Ovary (tissue), 9 donors: ENCODE measurements around the gene YTHDF1. TPM values are rescaled to one million over a fixed set of nuclear protein-coding genes. Genes with fewer than 3 reads are reported as not detected.

ENCODE experiments used
- DNase-seq, 5 donors: peaks; one replicate each; pipeline ENCODE4 v3.0.0-alpha.2; 2019 to 2020
- H3K27ac ChIP-seq, 2 donors: fragments of 200-600 bp; one replicate each; pipeline versions ENCODE4 v1.5.1 to v1.8.0; 2019 to 2022
- H3K27me3 ChIP-seq: fragments of 200-600 bp; one replicate; pipeline ENCODE4 v1.8.0; 2022
- H3K36me3 ChIP-seq: fragments of 200-600 bp; sonication (generic); one replicate; pipeline ENCODE4 v1.5.1; 2019
- H3K4me1 ChIP-seq: one replicate; pipeline ENCODE4 v1.8.1; 2013; ENCODE audit warnings: mild to moderate bottlenecking, moderate library complexity; ENCODE audit not compliant: insufficient read depth
- H3K4me3 ChIP-seq: fragments of 200-600 bp; sonication (generic); one replicate; pipeline ENCODE4 v1.5.1; 2017
- H3K9me3 ChIP-seq, 2 donors: fragments of 200-600 bp in 1 of 2; sonication (generic) in 1 of 2; one replicate each; pipeline versions ENCODE4 v1.5.1 to v1.8.1; 2013 to 2019; ENCODE audit warnings: mild to moderate bottlenecking in 1 of 2, moderate library complexity in 1 of 2
- EP300 ChIP-seq: sonication (generic); formaldehyde crosslinking; IDR thresholded peaks from one replicate; pipeline ENCODE4 v1.6.1; 2017; ENCODE audit warnings: antibody characterized with exemption
- POLR2A ChIP-seq: fragments of 450-650 bp; IDR thresholded peaks from one replicate; pipeline ENCODE4 v1.6.1; 2017; ENCODE audit warnings: antibody characterized with exemption, mild to moderate bottlenecking, moderate library complexity
- WGBS, 3 donors: extraction: QIAGEN DNeasy Blood & Tissue Kit in 1 of 3; methylation state at CpG; one replicate each; pipeline versions ENCODE4 v1.1.5 to v1.1.7; 2013 to 2017; 5-methylcytosine and 5-hydroxymethylcytosine counted together
- intact Hi-C, 4 donors: fragments of 100-400 bp; cut with DNase I; formaldehyde crosslinking; loops; one replicate each; pipeline versions ENCODE4 v1.11.0 to v1.15.1; 2022 to 2023
- microRNA counts: library from miRNA; unstranded; fragments of <30 nt; microRNA quantifications from one replicate; lab custom pipeline; 2016
- microRNA-seq, 3 donors: library from miRNA; unstranded; fragments of <30 nt; microRNA quantifications; one replicate each; pipeline versions ENCODE4 to v1.2.0, GENCODE V29; 2019 to 2020
- polyA plus RNA-seq, 2 donors: library from polyadenylated mRNA; stranded (reverse); fragments of 200-250 nt in 1 of 2; fragments of 350-450 nt in 1 of 2; fragmentation: Illumina TruSeq in 1 of 2; extraction: RNeasy Lipid Tissue Mini Kit (QIAGEN cat#74804) in 1 of 2; gene quantifications; one replicate each; pipeline ENCODE4 v1.2.3, GENCODE V29; 2013 to 2014
- small RNA-seq: library from RNA; depleted of rRNA; stranded (forward); fragments of <200 nt; gene quantifications from one replicate; pipeline ENCODE3, GENCODE V24; 2016
- total RNA-seq, 7 donors: library from RNA; depleted of rRNA in 2 of 7; stranded (reverse); fragments of >200 nt in 2 of 7; fragmentation: NEBNext Ultra II Directional in 3 of 7; extraction: Animal tissue kit (Norgen Biotek cat#: 25700) in 3 of 7; gene quantifications; one replicate each; pipeline versions ENCODE4 v1.1.0 to v1.2.4, GENCODE V29; 2016 to 2023
- TF ChIP-seq, protein P1 (sequence below), 3 donors: fragments of 450-650 bp in 2 of 3; fragments of 200-600 bp in 1 of 3; IDR thresholded peaks; one replicate each; pipeline versions ENCODE4 v1.5.1 to v1.8.0; 2016 to 2022; ENCODE audit warnings: antibody characterized with exemption in 3 of 3, mild to moderate bottlenecking in 1 of 3
- donor health status: DM: no; HTN: no; CAD: no; lungs with moderate emphysema.
- donor health status: DM: no; HTN: no; CAD: no.
- donor health status: Bipolar disorder and iron deficiency.
- donor health status: DM: yes; HTN: yes; CAD: no.
- donor health status: DM: no; HTN: no; CAD: no.
- donor health status: DM: yes; HTN: yes; CAD: no.

Gene YTHDF1
- total and polyA plus RNA-seq, 9 donors = 17.0 to 39.4 (median 30.5) TPM

DNA sequence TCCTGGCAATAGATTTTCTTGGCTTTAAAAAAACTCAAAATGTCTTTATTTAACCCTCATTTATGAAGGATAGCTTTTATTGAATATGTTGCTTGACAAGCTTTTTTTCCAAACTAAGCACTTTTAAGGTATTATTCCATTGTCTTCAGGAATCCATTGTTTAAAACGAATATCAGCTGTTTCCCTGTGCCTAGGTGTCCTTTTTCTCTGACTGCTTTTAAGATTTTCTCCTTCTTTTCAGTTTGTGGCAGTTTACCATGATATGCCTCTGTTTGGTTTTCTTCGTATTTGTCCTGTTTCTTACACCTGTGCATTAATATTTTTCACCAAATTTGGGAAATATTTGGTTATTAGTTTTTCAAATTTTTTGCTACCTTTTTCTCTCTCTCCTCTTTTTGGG is 68.4 kb downstream of the YTHDF1 start:
- Histone ChIP-seq H3K36me3 (no peaks in the 10 kb centered on the region), H3K27ac (no peak overlapping the region), H3K4me3 (no peak overlapping the region), H3K9me3 (no peaks in the 10 kb centered on the region), H3K4me1 (no peaks in the 10 kb centered on the region), H3K27me3 (no peaks in the 10 kb centered on the region)
- 70 to 78% (median 75%) methylated on average over 2 of the region's 2 CpGs for WGBS, 3 donors
- TF ChIP-seq, protein P1, sequence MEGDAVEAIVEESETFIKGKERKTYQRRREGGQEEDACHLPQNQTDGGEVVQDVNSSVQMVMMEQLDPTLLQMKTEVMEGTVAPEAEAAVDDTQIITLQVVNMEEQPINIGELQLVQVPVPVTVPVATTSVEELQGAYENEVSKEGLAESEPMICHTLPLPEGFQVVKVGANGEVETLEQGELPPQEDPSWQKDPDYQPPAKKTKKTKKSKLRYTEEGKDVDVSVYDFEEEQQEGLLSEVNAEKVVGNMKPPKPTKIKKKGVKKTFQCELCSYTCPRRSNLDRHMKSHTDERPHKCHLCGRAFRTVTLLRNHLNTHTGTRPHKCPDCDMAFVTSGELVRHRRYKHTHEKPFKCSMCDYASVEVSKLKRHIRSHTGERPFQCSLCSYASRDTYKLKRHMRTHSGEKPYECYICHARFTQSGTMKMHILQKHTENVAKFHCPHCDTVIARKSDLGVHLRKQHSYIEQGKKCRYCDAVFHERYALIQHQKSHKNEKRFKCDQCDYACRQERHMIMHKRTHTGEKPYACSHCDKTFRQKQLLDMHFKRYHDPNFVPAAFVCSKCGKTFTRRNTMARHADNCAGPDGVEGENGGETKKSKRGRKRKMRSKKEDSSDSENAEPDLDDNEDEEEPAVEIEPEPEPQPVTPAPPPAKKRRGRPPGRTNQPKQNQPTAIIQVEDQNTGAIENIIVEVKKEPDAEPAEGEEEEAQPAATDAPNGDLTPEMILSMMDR (IDR thresholded peaks at IDR 0.05) = no peak
- TF ChIP-seq EP300 (no peak), POLR2A (no peak)
- no peak for DNase-seq
- intact Hi-C loops = no loop called here

MicroRNA genes within 50 kb of the gene (microRNA counts, 767-probe panel; counts per million panel counts)
- microRNA hsa-miR-124-3p (lab: Ali Mortazavi, UCI) (530 counts per million, percentile 78 among the panel's probes with 10 or more counts), microRNA hsa-miR-3196 (lab: Ali Mortazavi, UCI) (530 counts per million, percentile 78 among the panel's probes with 10 or more counts)

Small RNA genes within 50 kb of the gene (microRNA-seq; reads per million reads assigned to microRNA genes)
- gene MIR124-3 = 0 reads per million in 3 donors
- 0 reads per million in 3 donors for gene MIR3196

Small RNA genes within 50 kb of the gene (small RNA-seq; reads per million reads assigned to genes)
- gene MIR124-3 (not detected), gene MIR3196 (not detected)

Other genes with a start within 250 kb of the YTHDF1 start
- not detected for gene BHLHE23, start 209.2 kb downstream of the YTHDF1 start, total RNA-seq
- gene BHLHE23, start 209.2 kb downstream of the YTHDF1 start, polyA plus RNA-seq = not detected
- 1 to 10 TPM in 1 of 7 donors, under 1 TPM in 1, not detected in 5; 0.60 to 1.1 TPM for gene BIRC7, start 19.8 kb upstream of the YTHDF1 start, total RNA-seq
- gene BIRC7, start 19.8 kb upstream of the YTHDF1 start, polyA plus RNA-seq = not detected
- under 1 TPM in 2 of 7 donors, not detected in 5; 0.18 to 0.24 TPM for gene NKAIN4, start 38.3 kb upstream of the YTHDF1 start, total RNA-seq
- gene NKAIN4, start 38.3 kb upstream of the YTHDF1 start, polyA plus RNA-seq = not detected
- 10 to 100 TPM; 40.2 to 80.2 (median 74.8) TPM for gene ARFGAP1, start 56.7 kb upstream of the YTHDF1 start, total RNA-seq
- 10 to 100 TPM; 18.9 to 59.5 TPM for gene ARFGAP1, start 56.7 kb upstream of the YTHDF1 start, polyA plus RNA-seq
- under 1 TPM in 3 of 7 donors, not detected in 4; 0.17 to 0.54 (median 0.33) TPM for gene COL20A1, start 77.1 kb upstream of the YTHDF1 start, total RNA-seq
- under 1 TPM in 1 of 2 donors, not detected in 1; 0.10 TPM for gene COL20A1, start 77.1 kb upstream of the YTHDF1 start, polyA plus RNA-seq
- 1 to 10 TPM in 3 of 7 donors, under 1 TPM in 3, not detected in 1; 0.15 to 2.9 (median 0.77) TPM for gene CHRNA4, start 145.2 kb upstream of the YTHDF1 start, total RNA-seq
- gene CHRNA4, start 145.2 kb upstream of the YTHDF1 start, polyA plus RNA-seq = under 1 TPM in 1 of 2 donors, not detected in 1; 0.06 TPM